Neural cell (in vitro differentiated cells): ENCODE results near the gene SNCA. TPM values are rescaled to one million over a fixed set of nuclear protein-coding genes. Genes with fewer than 3 reads are reported as not detected.

ENCODE experiments used
- polyA plus RNA-seq: library from polyadenylated mRNA; depleted of rRNA; stranded (reverse); fragments of >200 nt; gene quantifications from 2 replicates; pipeline ENCODE4 v1.2.3, GENCODE V29; 2014

Gene SNCA
- polyA plus RNA-seq, 1 donor from 2014 or later = 66.1 TPM

Other genes with a start within 250 kb of the SNCA start
- 2.2 and 7.0 TPM in 2 replicates for gene MMRN1, start 57.7 kb upstream of the SNCA start, polyA plus RNA-seq